Ecto neural progenitor cell (in vitro differentiated cells): ENCODE measurements around the gene NR6A1.

Experiments used
- DNase-seq: peaks from one replicate; pipeline ENCODE4 v3.0.0-alpha.2; 2018; ENCODE audit warnings: low spot score

NR6A1 gene

DNA sequence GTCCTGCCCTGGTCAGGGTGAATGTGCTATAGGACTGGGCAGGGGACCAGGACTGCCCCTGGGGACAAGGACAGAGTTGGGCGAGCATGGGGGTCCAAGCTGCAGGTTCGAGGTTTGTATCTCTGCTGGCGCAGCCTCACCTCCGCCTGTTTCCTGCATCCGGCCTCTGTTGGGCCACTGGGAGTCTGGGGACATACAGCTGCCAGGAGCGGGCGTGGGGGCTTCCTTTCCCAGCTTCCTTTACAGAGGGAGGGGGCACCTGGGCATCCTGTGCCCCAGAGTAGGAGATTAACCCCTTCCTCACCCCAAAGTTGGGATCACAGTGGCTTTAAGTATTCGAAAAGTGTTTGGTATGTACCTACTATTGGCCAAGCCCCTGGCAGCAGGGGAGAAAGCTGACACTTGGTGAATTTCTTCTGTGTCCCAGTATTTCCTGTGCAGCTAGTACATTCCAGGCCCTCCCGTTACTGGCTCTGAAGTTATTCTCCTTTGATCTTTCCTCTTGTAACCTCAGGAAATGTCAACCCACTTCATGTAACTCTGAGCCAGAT is 24.8 kb upstream of the NR6A1 start:
- DNase-seq = no peak

DNA sequence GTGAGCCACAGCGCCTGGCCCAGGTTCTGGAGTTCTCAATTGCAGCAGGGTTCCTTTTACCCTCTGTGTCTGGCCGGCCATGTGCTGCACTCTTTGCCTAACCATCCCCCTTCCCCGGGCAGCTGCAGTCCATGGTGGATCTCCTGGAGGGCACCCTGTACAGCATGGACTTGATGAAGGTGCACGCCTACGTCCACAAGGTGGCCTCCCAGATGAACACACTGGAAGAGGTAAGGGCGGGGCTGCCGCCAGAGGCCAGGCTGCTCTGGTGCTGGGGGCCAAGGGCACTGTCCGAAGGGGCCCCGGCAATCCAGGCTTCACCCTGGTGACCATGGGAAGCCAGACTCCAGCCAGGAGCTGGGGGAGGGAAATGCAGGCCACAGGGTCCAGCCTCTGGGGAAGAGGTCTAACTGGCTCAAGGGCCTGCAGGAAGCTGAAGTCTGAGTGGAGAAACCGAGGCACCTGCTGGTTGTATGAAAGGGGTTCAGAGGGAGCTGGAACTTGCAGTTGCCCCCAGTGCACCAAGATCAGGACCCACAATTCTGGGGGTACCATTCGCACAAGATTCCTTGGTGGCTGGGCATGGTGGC is 23.9 kb upstream of the NR6A1 start:
- DNase-seq = no peak

DNA sequence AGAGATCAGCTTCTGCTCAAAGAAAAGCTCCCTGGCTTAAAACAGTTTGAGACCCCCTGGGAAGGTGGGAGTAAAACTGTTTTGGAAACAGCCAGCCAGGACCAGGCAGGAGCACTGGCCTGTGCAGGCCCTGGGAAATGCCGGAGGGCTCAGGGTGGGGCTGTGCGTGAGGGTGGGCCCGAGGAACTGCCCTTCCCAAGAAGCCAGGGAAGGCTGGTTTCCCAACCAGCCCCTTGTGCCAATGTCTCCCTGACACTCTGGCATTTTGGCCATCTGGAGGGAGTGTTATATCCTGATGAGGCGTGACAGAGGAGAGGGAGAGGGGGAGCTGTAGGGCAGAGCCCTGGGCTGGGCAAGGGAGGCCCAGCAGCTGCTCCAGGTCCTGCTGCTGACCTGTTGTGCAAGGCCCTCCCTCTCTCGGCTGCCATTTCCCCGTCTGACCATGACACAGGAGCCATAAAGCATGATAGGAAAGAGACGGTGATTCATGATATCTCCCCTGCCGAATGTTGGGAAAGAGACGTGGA is 22.0 kb upstream of the NR6A1 start:
- DNase-seq = no peak

DNA sequence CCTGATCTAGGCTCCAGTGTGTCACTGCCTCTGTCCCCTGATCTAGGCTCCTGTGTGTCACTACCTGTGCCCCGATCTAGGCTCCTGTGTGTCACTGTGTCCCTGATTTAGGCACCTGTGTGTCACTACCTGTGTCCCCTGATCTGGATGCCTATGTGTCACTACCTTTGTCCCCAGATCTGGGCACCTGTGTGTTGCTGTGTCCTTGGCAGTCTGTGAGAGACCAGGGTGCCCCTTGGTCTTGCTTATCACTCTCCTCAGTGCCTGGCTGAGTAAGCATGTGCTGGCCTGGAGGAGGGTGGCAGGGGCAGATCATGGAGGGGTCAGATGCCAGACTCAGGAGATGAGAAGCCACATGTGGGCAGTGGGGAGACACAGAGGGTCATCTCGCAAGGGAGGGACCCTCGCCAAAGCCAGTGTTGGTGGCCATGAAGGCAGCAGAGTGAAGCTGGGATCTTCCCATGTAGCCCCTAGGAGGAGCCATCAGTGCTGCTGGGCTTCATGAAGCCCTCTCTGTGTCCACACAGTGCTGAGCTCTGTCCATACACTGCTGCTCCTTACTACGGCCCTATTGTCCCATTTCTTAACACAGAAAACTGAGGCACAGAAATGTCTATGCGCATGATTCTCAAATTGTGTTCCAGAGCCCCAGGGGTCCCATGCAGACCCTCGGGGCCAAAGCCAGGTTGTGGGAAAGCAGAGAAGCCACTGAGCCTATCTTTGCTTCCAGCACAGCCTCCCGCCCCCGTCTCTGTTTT is 21.3 kb upstream of the NR6A1 start:
- DNase-seq = no peak

DNA sequence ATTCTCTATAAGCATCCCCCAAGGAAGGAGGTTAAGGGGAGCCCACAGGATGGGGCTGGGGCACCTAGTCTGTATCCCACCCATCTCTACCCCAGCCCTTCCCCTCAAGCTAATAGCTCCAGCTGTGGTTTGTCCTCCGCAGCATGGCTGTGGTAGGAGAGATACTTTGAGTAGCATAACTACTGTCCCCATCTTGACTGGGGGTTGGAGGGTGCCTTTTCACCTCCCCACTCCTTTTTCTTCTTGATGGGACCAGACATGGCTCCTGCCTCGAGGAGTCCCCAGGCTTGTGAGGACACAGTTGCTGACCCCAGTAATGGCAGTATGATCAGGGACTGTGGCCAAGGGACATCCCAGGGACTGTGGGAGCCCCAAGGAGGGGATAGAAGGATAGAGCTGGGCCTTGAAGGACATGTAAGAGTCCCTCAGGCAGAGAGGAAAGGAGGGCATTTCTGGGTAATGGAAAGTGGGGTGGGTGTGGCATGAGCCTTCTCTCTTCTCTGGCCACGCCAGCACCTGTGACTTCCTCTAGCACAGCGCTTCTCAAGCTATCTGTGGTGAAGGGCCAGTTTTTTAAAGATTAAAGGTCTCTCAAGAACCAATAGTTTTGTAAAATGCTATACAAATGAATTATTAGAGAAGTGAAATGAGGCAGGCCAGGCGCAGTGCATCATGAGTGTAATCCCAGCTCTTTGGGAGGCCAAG is 19.8 kb upstream of the NR6A1 start:
- DNase-seq = no peak

DNA sequence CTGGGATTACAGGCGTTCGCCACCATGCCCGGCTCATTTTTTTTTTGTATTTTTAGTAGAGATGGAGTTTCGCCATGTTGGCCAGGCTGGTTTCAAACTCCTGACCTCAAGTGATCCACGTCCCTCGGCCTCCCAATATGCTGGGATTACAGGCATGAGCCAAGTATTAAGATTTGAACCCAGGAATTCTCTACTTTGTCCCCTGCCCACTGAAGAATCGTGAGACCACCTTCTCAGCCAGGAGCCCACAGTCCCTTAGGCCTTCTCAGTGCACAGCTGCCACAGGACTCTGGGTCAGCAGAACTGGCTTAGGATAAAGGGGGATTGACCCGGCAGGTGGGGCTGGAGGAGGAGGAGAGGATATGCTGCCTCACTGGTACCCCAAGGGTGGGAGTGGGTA is 19.2 kb upstream of the NR6A1 start:
- DNase-seq = no peak

DNA sequence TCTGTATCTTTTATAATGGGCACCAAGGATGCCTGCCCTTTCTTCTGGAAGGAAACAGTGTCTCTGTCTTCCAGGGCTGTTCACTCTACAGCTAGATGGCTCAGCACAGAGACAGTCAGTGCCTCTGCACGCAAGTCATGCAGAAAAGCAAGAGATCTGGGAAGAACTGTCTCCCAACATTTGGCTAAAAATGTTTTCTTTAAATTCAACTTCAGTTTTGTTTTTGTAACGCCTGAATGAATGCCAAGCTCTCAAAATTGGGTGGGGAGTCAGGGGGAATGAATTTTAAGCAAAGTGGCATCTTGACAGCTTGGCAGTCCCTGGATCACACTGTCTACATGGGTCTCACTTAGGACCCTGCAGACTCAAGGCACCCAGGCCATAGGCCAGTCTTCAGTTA is 18.4 kb upstream of the NR6A1 start:
- DNase-seq = no peak

DNA sequence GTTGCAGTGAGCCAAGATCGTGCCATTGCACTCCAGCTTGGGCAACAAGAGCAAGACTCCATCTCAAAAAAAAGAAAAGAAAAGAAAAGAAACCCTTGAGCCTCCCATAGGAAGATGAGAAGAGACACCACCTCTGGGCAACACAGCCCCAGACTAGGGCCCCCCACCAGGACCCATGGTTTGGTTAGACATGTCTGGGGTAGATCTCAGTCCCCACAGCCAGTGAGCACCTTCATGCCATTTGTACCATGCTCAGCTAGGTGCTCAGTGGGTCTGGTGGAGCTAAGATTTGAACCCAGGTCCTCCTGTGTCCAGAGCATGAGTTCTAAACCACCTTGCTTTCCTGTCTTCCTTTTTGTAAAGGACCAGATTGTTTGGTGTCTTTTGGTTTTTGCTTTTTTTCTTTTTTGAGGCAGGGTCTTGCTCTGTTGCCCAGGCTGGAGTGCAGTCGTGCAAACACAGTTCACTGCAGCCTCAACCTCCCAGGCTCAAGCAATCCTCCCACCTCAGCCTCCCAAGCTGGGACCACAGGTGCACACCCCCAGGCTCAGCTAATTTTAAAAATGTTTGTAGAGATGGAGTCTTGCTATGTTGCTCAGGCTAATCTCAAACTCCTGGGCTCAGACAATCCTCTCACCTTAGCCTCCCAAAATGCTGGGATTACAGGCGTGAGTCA is 17.6 kb upstream of the NR6A1 start:
- no peak for DNase-seq

DNA sequence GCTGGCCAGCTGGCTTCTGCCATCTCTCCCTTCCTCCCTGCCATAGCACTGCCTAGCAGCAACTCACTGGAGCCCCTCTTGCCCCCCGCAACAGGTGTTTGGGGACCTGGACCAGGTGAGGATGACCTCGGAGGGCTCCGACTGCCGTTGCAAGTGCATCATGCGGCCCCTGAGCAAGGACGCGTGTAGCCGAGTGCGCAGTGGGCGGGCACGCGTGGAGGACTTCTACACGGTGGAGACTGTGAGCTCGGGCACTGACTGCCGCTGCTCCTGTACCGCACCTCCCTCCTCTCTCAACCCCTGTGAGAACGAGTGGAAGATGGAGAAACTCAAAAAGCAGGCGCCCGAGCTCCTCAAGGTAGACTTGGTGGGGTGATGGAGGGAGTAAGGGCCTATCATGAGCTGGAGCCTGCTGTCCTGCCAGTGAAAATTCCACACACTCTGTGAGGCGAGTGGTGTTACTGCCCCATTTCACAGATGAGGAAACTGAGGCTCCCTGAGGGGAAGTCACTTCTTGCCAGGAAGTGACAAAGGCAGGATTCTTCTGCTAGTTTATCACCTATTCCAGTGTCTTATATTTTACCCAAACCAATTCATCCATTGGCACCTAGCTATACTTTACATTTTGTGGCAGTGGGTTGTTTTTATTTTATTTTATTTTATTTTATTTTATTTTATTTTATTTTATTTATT is 15.9 kb upstream of the NR6A1 start:
- no peak for DNase-seq

- DNase-seq = no peak
Measured at GRCh38 chr9:124784509-124784908, 13.4 kb upstream of the NR6A1 start.

DNA sequence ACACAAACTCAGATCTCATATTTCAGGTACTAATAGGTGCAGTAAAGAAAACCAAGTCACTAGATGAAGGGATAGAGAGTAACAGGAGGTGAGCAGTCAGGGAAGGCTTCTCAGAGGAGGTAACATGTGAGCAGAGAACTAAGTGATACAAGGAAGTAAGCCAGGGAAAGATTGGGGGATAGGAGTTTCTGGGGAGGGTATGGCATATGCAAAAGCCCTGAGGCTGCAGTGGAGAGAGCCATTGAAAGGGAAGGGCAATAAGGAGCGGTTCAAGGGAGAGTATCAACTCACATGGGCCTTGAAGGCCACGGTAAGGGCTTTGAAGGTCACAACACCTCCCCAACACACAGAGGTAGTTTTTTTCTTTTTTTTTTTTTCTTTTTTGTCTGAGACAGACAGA is 12.7 kb upstream of the NR6A1 start:
- no peak for DNase-seq

DNA sequence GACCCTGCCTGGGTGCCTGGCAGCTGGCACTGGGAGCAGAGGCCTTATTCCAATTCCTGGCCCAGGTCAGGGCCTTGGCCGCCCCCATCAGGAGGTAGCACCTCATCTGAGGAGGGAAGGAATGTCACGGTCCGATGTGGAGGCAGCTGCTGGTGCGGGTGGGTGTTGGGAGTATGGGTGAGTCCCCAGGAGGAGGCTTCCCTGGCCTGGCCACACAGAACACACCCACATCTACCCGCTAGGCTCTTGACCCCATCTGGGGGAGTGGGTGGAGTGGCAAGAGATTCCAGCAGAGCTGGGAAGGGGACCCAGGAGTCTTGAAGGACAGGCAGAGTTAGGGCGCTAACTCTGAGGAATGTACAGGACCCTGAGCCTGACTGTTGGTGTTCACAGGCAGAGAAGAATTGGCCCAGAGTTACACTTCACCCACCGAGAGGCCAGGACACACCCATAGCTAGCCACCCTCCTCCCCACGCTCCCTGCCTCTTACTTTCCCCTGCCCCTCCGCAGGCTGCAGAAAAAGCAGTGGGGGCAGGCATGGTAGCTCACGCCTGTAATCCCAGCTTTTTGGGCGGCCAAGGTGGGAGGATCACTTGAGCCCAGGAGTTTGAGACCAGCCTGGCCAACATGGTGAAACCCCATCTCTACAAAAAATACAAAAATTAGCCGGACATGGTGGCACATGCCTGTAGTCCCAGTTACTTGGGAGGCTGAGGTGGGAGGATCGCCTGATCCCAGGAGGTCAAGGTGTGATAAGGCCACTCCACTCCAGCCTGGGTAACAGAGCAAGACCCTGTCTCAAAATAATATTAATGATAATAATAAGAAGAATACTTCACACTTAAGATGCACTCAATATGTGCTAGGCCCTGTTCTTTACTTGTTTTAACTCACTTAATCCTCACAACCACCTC is 11.8 kb upstream of the NR6A1 start:
- no peak for DNase-seq

GRCh38 chr9:124781967-124782660 is 11.0 kb upstream of the NR6A1 start:
- DNase-seq = no peak

DNA sequence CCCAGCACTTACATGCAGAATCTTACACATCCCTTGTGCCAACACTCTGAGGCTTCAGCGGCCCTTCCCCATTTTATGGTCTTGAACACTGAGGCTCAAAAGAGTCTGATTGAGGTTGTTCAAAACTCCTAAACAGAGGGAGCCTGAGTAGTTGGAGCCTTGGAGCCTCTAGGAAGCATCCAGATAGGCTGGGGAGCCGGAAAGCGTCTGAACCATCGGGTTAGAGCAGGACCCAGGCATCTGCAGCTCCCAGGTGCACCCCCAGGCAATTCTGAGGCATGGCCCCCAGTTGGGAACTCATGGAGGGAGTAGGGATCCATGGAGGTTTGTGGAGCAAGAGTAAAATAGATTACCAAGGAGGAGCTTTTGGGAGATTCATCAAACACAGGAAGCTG is 9.6 kb upstream of the NR6A1 start:
- DNase-seq = no peak

GRCh38 chr9:124780060-124780756 is 9.1 kb upstream of the NR6A1 start:
- DNase-seq = no peak

GRCh38 chr9:124779368-124780059 is 8.4 kb upstream of the NR6A1 start:
- DNase-seq = no peak

DNA sequence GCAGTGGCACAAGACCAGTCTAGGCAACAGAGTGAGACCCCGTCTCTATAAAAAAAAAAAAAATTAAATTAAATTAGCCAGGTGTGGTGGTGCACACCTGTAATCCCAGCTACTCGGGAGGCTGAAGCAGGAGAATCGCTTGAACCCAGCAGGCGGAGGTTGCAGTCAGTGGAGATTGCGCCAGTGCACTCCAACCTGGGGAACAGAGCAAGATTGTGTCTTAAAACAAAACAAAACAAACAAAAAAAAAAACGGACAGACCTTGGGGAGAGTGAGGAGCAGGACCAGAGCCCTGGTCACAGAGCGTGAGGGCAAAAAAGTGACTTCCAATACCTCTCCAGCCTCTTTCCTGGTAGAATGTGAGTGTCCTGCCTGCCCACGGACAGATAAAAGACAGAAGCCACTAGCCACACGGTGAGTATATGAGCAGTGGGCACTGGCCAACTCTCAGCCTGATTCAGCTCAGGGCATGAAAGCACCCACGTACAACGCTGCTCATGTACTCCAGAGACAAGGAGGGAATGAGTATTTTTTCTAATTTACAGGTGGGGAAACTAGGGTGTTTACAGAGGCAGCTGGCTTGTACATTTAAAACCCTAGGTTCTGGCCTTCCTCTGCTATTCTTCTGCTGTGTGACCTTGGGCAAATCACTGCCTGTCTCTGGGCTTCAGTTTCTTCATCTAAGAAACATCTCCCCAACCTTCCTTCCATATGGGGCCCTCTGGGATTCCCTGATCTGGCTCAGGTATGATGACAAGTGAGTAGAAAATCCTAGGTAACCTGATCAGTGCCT is 7.7 kb upstream of the NR6A1 start:
- no peak for DNase-seq
